ENCODE data around the gene URB1.

Gene URB1

GRCh38 chr21:32261929-32262328 is 130.9 kb downstream of the URB1 start:
- DNase-seq (ENCODE audit: low read depth) = no peak
- TF ChIP-seq, protein P1, sequence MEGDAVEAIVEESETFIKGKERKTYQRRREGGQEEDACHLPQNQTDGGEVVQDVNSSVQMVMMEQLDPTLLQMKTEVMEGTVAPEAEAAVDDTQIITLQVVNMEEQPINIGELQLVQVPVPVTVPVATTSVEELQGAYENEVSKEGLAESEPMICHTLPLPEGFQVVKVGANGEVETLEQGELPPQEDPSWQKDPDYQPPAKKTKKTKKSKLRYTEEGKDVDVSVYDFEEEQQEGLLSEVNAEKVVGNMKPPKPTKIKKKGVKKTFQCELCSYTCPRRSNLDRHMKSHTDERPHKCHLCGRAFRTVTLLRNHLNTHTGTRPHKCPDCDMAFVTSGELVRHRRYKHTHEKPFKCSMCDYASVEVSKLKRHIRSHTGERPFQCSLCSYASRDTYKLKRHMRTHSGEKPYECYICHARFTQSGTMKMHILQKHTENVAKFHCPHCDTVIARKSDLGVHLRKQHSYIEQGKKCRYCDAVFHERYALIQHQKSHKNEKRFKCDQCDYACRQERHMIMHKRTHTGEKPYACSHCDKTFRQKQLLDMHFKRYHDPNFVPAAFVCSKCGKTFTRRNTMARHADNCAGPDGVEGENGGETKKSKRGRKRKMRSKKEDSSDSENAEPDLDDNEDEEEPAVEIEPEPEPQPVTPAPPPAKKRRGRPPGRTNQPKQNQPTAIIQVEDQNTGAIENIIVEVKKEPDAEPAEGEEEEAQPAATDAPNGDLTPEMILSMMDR (IDR thresholded peaks at IDR 0.05; ENCODE audit: insufficient read depth, low read depth, low read length, missing control alignments) = no peak

More at GRCh38 chr21:32261929-32262328, 130.9 kb downstream of the URB1 start:
- no peak overlapping the region for H3K4me3 ChIP-seq (ENCODE audit: low read depth, low read length)
